GM12874 (cell line): ENCODE results near the gene FANCD2.

Source experiments
- TF ChIP-seq, protein P1 (sequence below): IDR thresholded peaks from 2 replicates; pipeline ENCODE4 v1.5.1; 2011; ENCODE audit warnings: low read depth, mild to moderate bottlenecking, control low read depth, low read length, moderate library complexity; ENCODE audit not compliant: insufficient read depth

The FANCD2 gene

DNA sequence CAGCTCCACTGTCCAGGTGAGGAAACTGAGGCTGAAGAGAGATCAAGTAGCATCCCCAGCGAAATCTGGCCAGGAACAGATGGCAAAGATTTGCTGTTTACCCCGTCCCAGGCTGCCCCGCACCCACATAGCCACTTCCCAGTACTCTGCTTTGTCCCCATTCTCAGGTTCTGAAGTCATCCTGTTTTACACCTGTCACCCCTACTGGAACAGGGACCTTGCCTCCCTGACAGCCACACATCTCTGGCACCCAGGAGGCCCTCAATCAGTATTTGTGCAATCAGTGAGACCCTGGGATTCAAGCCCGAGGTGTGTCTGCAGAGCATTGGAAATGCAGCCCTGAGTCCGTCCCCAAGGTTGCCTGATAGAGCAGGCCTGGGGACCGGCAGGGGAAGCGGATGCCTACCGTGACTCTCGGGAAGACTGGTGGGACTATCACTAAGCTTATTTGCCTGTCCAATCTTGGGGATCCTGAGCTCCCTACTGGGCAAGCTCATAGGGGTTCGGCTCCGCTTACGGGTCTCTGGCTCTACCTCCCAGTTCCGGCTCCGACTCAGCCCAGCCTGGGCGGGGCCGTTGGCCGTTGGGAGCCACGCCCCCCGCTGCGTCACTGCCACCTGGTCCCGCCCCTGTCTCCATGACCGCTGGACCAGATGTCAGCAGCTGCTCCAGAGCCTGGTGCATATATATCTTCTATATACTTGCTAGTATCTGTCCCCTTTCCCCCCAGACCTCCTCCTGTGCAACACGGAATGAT lies 17.5 kb upstream of the FANCD2 start:
- TF ChIP-seq, protein P1, sequence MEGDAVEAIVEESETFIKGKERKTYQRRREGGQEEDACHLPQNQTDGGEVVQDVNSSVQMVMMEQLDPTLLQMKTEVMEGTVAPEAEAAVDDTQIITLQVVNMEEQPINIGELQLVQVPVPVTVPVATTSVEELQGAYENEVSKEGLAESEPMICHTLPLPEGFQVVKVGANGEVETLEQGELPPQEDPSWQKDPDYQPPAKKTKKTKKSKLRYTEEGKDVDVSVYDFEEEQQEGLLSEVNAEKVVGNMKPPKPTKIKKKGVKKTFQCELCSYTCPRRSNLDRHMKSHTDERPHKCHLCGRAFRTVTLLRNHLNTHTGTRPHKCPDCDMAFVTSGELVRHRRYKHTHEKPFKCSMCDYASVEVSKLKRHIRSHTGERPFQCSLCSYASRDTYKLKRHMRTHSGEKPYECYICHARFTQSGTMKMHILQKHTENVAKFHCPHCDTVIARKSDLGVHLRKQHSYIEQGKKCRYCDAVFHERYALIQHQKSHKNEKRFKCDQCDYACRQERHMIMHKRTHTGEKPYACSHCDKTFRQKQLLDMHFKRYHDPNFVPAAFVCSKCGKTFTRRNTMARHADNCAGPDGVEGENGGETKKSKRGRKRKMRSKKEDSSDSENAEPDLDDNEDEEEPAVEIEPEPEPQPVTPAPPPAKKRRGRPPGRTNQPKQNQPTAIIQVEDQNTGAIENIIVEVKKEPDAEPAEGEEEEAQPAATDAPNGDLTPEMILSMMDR: no peak

DNA sequence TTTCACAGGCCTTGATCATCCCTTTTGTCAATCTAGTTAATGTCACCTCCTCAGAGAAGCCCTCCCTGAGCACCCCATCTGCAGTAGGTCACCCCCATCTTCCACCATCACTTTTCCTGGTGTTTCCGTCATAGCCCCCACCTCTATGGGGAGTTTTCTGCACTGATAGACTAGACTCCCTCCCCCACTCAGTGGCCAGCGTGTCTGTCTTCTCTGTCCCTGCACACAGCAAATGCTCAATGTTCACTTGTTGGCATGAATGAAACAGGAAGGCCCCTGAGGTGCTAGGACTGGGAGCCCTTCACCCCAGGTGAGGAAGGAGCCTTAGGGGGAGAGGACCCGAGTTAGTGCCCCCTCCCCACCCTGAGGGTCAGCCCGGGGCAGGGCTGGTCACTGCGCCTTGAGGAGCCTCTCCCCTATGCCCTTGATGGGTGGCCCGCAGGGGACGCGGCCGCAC lies 15.8 kb upstream of the FANCD2 start:
- TF ChIP-seq, protein P1: no peak

DNA sequence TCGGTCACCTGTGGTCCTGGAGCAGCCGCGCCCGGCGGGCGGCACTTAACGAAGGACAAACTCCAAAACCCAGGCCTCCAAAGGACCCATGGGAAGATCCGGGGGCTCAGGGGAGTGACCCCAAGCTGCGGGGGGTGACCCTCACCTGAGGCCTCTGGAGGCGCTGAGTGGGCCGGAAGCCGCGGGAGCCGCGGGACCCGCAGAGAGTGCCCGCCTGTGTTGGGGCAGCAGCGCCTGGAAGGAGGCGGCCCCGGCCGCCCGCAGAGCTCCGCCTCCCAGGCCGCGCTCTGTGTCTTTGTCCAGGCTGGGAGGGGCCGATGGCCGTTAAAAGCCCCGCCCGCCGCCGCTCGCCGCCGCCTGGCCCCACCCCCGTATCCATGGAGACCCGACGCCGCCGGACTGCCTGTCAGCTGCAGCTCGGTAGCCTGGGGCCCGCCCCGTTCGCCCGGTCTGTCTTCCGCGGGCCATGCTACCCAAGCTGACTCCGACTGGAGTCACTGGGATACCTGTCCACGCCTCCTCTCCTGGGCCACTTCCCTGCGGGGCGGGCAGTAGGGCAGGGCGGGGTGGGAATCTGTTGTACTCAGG lies 15.3 kb upstream of the FANCD2 start:
- TF ChIP-seq, protein P1: no peak

DNA sequence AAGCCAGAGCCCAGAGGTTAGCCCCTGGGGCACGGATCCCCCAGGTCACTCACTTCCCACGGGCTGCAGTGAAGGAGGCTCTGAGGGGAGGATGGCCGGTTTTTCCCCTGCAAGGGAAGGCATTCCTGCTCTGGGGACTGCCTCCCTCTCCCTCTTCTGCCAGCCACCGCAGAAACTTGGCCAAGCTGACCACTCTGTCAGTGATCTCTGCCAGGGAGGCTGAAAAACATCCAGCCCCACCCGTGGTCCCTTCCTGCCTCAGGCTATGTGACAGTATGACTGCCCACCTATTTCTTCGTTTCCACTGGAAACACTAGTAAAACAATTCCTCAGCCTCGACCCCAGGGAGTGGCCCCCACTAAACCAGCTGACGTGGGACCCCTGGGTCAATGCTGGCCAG lies 14.6 kb upstream of the FANCD2 start:
- TF ChIP-seq, protein P1: no peak

DNA sequence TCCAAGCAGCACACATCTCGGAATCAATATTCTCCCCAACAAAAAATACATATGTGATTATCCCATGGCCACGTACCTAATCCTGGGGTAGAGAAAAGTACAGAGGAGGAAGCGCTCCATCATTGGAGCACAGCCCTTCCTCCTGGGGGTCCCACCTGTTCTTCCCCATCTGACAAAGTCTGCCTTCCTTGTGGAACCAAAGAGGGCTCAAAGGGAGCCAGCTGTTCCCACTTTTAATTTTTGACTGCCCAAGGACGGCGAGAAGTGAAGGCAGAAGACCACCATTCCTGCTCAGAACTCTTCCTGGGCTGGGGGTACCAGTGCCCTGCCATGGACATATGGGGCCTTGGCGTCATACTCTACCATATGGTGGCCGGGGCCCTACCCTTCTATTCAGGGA lies 14.1 kb upstream of the FANCD2 start:
- TF ChIP-seq, protein P1: no peak

DNA sequence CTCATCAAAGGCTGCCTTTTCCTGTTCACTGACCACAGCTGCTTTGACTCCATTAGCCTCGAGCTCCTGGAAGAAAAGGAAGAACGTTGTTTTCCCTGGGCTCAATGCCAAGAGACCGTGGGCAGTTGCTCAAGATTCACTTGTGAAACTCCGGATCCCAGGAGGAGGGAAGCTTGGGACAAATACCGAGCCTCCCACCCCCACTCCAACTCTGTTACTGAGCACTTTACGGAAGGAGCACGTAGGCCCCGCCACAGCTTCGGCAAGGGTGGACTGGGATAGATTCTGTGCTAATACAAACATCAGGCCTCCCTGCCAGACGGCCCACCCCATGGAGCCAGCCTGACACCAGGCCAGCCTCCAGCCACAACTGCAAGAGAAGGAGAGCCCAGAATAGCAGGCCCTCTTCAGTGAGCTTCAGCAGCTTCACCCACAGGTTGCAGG lies 10.8 kb upstream of the FANCD2 start:
- TF ChIP-seq, protein P1: no peak

- TF ChIP-seq, protein P1: no peak
Observed at GRCh38 chr3:10017636-10018292, 8.5 kb upstream of the FANCD2 start.
